GM19328 (cell line): ENCODE measurements around the gene FAM90A26.
"Not testable (repeated sequence)": the region's sequence is repeated elsewhere in the genome, so short reads cannot be mapped to it uniquely, and the experiment has no call there.

ENCODE experiments used
- ATAC-seq: cut with Tn5 transposase; IDR thresholded peaks from one replicate; pipeline ENCODE4 v1.9.1; 2021; ENCODE audit warnings: mild to moderate bottlenecking, moderate library complexity; ENCODE audit not compliant: unreplicated experiment

The FAM90A26 gene

GRCh38 chr4:9169791-9170459 lies at the start of gene FAM90A26:
FAM90A26 (plus strand) TSS chr4:9170409; CDS start chr4:9173173, 2,764 bp downstream.
- ATAC-seq = not testable (repeated sequence)

DNA sequence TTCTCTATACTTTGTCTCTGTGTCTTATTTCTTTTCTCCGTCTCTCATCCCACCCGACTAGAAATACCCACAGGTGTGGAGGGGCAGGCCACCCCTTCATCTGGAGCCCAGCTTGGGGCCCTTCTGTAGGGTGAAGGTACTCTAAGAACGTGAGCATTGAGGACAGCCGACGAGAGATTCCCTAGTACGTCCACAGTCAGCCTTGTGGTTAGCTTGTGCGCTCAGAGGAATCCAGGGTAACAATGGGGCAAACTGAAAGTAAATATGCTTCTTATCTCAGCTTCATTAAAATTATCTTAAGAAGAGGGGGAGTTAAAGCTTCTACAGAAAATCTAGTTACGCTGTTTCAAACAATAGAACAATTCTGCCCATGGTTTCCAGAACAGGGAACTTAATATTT lies 47.5 kb upstream of the FAM90A26 start:
- ATAC-seq = not testable (repeated sequence)

DNA sequence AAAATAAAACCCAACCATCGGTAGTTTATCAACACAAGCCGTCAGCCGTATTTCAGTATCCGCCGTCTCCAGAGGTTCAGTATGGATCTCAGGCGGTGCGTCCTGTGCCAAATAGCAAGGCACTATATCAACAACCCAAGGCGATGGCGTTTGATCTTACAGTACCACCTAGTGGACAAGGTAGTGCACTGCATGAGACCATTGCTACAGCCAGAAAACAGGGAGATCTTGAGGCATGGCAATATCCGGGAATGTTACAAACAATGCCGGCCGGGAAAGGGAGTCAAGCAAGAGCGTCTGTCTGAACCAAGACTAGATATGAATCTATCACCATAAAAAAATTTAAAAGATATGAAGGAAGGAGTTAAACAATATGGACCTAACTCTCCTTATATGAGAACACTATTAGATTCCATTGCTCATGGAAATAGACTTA lies 46.6 kb upstream of the FAM90A26 start:
- ATAC-seq = not testable (repeated sequence)

- not testable (repeated sequence) for ATAC-seq
These were observed 44.5 kb upstream of the FAM90A26 start for GRCh38 chr4:9125601-9126161.

- ATAC-seq = not testable (repeated sequence)
These were observed 38.8 kb upstream of the FAM90A26 start for GRCh38 chr4:9131420-9131819.

GRCh38 chr4:9132849-9133248 lies 37.4 kb upstream of the FAM90A26 start:
- ATAC-seq = not testable (repeated sequence)

- ATAC-seq = not testable (repeated sequence)
These were observed 36.2 kb upstream of the FAM90A26 start for GRCh38 chr4:9134011-9134410.

DNA sequence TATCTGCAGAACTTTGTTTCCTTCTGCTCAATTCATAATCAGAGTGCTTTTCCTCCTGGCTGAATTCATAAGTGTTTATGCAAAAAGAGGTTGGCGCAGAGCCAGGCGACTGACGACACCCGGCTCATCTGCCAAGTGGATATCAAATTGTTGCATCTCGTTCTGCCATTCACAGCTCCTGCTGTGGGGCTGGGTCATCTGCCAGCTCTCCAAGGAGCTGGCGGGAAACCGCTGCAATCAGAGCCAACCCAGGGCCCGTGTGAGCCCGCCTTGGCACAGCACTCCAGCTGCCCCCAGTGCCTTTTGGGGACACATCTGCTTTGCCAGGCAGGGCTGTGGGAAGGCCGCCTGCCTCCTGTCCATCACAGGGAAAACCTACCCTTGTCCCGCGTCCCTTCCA lies 35.7 kb upstream of the FAM90A26 start:
- not testable (repeated sequence) for ATAC-seq

GRCh38 chr4:9141050-9141449 lies 29.2 kb upstream of the FAM90A26 start:
- not testable (repeated sequence) for ATAC-seq

DNA sequence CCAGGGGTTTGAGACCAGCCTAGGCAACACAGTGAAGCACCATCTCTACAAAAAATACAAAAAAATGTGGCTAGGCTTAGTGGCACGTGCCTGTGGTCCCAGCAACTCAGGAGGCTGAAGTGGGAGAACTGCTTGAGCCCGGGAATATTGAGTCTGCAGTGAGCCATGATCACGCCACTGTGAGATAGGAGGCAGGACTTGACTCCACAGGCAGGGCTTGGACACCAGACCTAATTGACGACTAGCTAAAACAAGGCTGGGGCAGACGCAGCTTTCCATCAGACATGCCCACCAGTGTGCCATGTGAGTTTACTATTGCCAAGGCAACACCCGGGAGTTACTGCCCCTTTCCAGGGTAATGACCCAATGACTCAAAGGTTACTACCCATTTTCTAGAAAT lies 27.4 kb upstream of the FAM90A26 start:
- not testable (repeated sequence) for ATAC-seq

DNA sequence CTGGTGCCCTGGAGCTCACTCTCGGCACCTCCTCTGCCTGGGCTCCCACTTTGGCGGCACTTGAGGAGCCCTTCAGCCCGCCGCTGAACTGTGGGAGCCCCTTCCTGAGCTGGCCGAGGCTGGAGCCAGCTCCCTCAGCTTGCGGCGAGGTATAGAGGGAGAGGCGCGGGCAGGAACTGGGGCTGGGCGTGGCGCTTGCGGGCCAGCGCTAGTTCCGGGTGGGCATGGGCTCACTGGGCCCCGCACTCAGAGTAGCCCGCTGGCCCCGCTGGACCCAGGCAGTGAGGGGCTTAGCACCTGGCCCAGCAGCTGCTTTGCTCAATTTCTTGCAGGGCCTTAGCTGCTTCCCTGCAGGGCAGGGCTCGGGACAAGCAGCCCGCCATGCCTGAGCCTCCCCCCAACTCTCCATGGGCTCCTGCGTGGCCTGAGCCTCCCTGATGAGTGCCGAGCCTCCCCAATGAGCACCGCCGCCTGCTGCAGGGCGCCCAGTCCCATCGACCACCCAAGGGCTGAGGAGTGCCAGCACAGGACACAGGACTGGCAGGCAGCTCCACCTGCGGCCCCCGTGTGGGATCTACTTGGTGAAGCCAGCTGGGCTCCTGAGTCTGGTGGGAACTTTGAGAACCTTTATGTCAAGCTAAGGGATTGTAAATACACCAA lies 26.7 kb upstream of the FAM90A26 start:
- no peak for ATAC-seq

DNA sequence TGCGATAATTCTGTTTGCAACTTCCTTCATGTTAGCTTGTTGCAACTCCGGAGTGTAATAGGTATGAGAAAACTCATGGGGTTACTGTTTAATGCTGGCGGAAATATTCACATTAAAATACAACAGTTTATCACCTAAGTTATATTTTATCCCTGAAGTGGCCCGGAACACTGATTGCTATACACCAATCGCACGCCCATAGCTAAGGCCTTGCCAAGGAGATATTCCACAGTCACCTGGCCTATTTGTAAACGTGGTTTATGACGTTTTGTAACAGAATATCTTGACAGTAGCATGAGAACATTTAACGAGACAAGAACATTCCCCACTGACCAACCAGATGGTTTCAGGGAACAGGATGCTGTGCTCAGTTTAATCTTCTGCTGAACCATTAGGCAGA lies 23.2 kb upstream of the FAM90A26 start:
- ATAC-seq = no peak

- not testable (repeated sequence) for ATAC-seq
These were observed 22.8 kb upstream of the FAM90A26 start for GRCh38 chr4:9147368-9147767.

GRCh38 chr4:9148611-9149409 lies 21.4 kb upstream of the FAM90A26 start:
- ATAC-seq = not testable (repeated sequence)

- not testable (repeated sequence) for ATAC-seq
These were observed 18.4 kb upstream of the FAM90A26 start for GRCh38 chr4:9151809-9152179.

DNA sequence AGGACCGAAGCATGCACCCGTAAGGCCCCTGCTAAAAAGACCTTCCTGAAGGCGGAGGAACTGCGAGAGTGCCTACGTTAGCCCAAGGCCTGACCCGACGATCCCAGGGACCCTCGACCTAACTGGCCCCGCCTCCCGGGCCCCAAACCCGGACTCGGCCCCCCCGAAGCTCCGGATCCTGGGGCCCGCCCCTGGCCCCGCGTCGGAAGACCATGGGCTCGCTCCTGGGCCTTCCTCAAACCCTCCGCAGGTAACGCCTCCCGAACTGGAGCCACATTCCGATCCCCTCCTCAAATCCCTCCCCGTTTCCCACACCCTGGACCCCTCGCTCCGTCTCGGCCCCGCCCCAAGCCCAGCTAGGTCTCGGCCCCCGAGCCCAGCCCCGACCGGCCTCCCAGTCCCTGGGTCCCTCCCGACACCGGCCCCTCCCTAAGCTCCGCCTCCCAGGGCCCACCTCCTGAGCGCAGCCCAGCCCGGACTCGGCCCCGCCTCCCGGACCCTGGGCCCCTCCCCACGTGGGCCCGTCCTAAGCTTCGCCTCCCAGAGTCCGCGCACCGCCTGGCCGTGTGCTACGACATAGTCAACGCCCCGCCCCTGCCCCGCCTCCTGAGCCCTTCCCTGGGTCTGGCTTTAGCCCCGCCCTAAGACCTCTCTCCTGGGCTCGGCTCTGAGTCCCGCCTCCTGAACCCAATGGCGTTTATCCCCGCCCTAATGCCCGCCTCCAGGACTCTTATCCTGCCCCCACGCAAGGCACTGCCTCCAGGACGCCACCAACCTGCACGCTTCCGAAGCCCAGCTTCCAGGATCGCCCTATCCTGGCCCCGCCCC lies 17.8 kb upstream of the FAM90A26 start:
- ATAC-seq = not testable (repeated sequence)

DNA sequence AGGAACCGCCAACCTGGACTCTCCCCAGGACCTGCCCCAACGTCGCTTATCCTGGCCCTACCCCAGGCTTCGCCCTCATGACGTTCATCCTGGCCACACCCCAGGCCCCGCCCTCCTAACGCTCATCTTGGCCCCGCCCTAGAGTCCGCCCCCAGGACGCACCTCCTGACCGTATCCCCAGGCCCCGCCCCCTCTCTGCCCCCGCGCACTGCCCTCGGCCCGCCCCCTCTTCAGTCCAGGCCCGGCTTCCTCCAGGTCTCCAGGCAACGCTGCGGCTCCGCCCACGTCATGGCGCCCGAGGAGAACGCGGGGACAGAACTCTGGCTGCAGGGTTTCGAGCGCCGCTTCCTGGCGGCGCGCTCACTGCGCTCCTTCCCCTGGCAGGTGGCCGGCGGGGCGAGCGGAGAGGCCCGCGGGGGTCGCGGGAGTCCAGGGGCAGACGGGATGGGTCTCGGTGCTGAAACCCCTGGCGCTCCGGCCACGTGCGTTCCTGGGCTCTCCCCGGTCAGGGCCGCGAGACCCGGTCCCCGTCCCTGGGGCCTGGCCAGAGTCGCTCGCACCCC lies 17.1 kb upstream of the FAM90A26 start:
- not testable (repeated sequence) for ATAC-seq

GRCh38 chr4:9153571-9154157 lies 16.5 kb upstream of the FAM90A26 start:
- not testable (repeated sequence) for ATAC-seq

DNA sequence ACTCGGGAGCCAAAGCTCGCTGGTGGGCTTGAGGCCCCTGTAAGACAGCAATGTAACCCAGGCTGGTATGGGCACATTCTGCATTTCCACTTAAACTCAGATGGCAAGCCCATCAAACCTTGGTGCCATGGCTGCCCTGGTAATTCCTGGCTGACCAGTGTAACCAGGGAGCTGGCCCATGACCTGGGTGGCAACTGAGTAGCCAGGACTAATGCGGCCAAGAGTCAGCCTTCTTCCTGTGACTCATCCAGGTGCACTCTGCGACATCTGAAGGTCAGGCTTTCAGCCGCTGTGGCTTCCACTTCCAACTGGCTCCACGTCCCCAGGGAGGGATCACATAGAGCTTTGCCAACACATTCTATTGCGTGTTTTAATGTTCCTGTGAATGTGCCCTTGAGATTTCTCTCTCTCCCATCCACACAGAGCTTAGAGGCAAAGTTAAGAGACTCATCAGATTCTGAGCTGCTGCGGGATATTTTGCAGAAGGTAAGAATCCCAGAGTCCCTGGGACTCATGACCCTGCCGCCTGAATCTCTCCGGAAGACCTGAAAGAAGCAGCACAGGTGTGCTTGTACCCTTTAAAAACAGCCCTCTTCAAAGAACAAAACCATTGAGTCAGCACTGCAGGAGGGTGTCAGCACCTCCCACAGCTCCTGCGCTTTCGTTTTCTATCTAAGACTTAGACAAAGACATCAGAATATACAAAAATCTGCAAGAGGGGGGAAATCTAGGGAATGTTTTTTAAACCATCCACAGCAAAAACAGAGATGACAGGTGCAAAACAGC lies 14.9 kb upstream of the FAM90A26 start:
- ATAC-seq = not testable (repeated sequence)
